ENCODE data around the gene TMEM131L.
"Not testable (repeated sequence)": the region's sequence is repeated elsewhere in the genome, so short reads cannot be mapped to it uniquely, and the experiment has no call there.

The TMEM131L gene

DNA sequence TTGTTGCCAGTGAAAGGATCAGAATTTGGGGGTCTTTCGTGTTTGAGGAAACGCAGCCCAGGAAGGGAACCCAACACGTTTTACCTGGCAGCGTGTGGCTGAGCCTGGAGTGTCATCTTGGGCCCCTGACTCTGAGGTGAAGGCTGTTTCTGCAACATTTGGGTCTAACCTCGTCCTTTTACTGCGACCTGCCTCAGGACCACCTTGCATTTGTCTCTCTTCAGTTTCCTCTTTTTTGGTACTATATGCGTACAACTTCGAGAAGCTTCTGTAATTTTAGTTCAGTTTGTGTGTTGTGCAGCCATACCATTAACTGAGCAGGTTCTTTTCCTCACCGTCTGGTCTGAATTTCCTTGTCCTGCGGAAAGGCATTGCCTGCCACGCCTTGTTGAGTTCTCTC, 61.5 kb downstream of the TMEM131L start:
- no peak for DNase-seq

- no peak for DNase-seq
Measured at GRCh38 chr4:153528705-153529485, 62.7 kb downstream of the TMEM131L start.

DNA sequence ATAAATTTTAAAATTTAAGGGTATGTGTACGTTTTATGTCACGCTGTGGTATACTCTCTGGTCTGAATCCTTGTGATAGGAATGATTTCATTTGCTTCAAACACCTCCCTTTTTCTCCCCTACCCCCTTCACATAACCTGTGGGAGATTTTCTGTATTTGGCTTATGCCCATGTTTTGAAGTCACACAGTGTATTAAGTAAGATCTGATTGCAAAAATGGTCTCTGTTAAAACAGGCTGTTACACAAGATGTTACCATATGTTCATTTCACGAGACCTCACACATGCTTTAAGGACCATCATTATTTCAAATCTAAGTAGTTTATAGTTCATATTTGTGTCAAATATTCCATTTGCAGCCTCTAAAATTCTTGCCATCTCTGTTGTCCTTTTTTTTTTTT, 63.5 kb downstream of the TMEM131L start:
- peak in 2 of 3 donors; percentile 53 to 63 for DNase-seq

- DNase-seq: no peak
Measured at GRCh38 chr4:153530284-153530999, 64.3 kb downstream of the TMEM131L start.

DNA sequence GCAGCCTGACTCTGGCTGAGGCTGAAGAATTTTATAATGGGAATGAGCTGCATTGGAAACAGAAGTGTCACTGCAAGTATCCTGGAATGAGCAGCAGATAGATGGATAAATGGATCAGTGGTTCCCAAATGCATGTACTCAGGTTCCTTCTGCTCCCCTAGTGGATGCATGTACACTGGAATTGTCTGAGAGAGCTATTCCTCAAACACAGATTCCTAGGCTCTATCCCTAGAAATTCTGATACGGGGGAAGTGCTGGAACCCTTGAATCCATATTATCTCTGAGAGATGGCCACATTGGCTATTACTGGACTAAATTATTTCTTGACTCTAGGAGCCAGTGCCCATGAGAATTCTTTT, 64.8 kb downstream of the TMEM131L start:
- DNase-seq: no peak

GRCh38 chr4:153531976-153532626, 65.9 kb downstream of the TMEM131L start:
- DNase-seq: no peak

GRCh38 chr4:153532636-153533035, 66.5 kb downstream of the TMEM131L start:
- DNase-seq: no peak

DNA sequence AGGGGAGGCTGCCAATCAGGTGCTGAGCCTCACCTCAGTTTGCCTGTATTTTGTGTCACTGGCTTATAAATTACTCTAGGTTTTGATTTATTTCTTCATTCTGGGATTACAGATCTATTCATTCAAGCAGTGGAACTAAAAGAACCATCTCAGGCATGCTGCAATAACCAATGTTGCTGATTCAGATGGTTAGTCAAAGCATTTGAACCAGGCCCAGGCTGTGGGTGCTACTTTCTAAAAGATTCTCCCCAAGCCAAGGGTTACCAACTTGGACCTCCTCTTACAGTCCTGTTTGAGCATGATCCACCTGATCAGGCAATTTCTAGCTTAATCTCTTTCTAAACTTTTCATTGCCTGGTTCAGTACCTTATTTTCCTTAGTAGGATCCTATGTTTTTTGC, 67.2 kb downstream of the TMEM131L start:
- no peak for DNase-seq

DNA sequence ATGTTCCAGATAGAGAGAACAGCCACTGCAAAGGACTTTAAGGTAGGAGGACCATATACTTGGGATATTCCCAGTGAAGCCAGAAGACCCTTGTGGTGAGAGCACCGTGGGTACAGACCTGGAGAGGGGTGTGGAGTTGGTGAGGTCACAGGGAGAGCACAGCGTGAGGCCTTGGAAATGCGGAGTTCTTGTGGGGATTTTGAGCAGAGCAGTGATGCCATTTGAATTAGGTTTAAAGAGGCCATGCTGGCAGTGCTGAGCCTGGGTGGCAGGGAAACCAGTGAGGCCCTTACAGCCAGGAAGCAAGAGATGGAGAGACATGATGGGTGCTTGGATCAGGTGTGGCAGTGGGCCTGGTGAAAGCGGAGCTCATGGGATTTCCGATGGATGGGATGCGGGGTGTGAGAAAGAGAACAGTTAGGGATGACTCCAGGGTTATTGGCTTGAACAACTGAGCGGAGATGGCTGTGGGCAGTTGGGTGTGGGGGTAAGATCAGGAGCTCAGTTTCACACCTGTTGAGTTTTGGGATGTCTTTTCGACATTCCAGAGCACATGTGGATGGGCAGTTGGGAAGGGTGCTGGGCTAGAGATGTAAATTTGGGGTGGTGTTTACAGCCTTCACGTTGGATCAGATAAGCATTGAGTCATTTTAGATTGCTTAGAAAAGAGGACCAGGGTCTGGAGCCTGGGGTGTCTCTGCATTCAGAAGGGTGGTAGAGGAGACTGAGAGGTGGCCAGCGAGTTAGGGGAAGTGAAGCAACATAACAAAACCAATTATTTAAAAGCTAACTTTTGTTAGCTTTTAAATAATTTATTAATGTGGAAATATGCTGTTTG, 68.9 kb downstream of the TMEM131L start:
- DNase-seq: no peak

- DNase-seq: no peak
Measured at GRCh38 chr4:153535772-153536513, 69.8 kb downstream of the TMEM131L start.

DNA sequence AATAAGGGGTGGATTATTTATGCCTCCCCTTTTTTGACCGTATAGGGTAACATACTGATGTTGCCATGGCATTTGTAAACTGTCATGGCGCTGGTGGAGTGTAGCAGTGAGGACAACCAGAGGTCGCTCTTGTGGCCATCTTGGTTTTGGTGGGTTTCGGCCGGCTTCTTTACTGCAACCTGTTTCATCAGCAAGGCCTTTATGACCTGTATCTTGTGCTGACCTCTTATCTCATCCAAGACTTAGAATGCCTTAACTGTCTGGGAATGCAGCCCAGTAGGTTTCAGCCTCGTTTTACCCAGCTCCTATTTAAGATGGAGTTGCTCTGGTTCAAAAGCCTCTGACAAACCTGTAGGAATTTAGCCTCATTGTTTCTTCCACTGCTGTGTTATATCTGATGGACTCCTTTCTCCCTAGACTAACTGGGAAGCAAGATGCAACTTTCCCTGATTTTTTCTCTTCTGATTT, 71.4 kb downstream of the TMEM131L start:
- DNase-seq: no peak

DNA sequence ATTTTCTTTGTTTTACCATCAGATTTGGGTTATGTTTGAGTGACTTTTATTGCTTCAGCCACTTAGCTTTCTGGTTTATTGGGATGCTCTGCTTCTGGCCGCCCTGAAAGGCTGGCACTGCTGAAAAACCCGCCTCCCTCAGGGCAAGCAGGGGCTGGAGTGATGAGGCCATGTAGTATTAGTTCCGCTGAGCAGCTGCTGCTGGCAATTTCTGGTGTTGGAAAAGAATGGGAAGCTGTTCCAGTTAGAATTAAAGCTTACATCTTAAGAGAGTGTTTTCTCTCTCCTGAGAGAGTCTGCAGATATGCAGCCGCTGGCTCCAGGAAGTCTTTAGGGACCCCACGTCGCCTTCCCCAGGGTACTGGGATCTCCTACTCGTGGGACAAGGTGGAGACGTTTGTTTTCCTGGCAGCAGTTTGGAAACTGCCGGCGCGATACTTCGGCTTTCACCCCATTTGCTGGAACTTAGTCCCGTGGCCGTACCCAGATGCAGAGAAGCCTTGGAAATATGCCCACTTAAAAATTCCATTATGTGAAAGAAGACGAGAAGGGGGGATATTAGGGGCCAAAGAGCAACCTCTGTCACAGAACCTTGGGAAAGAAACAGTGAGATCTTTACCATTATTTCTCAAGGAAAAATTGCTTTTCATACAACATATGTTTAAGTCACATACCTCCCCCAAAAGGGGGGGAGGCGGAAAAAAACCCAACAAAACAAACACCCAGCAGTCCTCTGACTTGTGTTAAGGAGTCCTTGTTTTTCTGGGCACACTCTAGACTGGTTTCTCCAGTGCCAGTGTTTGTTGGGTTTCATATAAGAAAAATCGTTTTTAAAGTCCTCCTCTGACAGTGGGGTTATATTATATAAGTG, 72.6 kb downstream of the TMEM131L start:
- no peak for DNase-seq

DNA sequence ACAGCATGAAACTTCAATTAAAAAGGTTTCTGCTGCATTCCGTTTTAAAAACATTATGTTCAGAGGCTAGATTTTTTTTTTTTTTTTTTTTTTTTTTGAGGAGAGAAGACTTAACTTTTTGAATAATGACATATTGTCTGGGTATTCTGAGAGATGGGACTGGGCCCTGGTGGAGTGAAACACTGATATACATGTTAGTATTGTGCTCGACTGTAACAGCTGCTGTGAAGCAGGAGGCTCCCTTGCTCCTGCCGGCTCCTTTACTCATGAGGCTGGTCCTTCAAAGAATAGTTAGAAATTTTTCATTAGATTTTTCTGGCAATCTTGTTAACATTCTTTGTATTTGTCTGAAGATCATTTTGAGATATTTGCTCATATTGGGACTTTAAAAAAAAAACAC, 73.3 kb downstream of the TMEM131L start:
- DNase-seq: no peak

DNA sequence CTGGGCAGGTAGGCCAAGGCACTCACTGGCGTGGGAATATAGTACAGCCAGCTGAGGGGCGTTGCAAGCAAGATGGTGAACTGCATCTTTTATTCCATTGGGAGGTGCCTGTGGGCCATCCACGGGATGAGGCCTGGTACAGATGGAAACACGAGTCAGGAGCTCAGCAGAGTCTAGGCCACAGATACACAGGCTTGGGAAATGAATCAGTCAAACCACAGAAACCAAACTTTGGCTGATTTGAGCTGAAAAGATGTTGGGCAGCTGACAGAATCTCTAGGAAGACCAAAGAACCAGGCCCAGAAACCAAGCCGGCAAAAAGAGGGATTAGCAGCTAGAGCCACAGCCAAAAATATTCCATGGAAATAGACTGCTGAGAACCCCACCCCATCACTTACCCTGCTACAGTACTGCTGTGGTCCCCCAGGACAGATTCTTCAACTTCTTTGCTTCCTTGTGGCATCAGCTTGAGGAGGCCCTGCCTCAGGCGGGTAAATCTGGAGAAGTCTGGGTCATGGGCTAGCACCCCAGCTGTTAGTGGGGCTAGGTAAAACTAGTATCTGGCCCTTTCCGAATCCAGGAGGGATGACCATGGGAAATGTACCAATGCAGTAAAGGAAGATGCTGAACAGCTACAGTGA, 75.4 kb downstream of the TMEM131L start:
- no peak for DNase-seq

GRCh38 chr4:153542131-153542530, 76.0 kb downstream of the TMEM131L start:
- DNase-seq: no peak

- no peak for DNase-seq
Measured at GRCh38 chr4:153542834-153543233, 76.7 kb downstream of the TMEM131L start.

DNA sequence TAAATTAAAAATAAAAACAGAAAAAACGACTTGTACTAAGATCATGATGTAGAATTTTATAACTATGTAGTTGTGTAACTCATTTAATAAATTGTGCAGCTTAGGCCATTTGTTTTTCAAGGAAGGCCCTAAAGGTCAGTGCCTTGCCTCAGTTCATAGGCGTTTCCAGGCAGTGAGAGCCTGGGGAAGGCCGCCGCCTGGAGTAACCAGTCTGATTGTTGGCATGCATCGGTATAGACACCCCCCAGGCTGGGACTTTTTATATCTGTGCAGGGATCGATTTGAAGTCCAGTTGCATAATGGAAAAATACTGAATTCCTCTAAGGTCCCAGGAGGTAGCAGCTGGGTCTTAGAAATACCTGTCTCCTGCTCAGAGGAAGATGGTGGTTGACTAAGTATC, 77.2 kb downstream of the TMEM131L start:
- DNase-seq: no peak

DNA sequence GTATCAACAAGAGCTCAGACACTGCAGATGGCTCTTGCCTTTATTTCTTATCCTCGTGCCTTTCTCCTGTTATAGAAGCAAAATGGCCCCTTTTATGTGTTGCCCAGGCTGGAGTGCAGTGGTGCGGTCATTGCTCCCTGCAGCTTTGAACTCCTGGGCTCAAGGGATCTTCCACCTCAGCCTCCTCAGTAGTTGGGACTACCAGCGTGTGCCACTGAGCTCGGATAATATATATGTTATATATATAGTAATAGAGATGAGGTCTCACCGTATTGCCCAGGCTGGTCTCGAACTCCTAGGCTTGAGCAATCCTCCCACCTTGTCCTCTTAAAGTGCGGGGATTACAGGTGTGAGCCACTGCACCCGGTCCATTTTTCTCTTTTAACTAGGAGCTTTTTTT, 79.7 kb downstream of the TMEM131L start:
- no peak for DNase-seq

- no peak for DNase-seq
Measured at GRCh38 chr4:153546280-153546679, 80.1 kb downstream of the TMEM131L start.

DNA sequence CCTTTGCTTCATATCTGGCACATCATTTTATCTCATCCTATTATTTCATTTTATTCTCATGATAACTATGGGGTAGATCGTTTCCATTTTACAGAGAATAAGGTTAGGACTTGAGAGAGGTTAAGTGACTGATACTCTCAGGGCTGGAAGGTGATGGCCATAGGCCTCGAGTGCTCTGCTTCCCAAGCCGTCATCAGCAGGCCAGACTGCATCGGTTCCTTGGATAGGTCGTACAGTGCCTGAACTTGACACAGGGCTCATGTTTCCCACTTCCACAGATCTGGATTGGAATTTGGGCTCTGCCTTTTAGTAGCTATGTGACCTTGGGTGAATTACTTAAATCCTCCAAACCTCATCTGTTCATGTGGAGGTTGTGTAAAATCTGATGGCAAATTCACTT, 81.4 kb downstream of the TMEM131L start:
- DNase-seq: no peak

- not testable (repeated sequence) for DNase-seq
Measured at GRCh38 chr4:153548907-153549306, 82.7 kb downstream of the TMEM131L start.

All from suppressor macrophage treated with lipopolysaccharide for 1 hour (primary cell).